A673 (cell line): Measurements from ENCODE around the gene CRACDL. TPM values are rescaled to one million over a fixed set of nuclear protein-coding genes. Genes with fewer than 3 reads are reported as not detected.

ENCODE experiments used
- BruUV-seq: library from RNA; stranded (reverse); fragments of 400-500 nt; replicated peaks from 2 replicates; lab custom pipeline; 2021; lab: Mats Ljungman, UMichigan
- CTCF ChIA-PET: fragments of 300-600 bp; sonication (Branson Sonifier 250); formaldehyde crosslinking; loops from one replicate; lab custom pipeline; 2022; ENCODE audit warnings: antibody characterized with exemption; lab: Charles Lee
- POLR2A ChIA-PET: fragments of 300-600 bp; sonication (Branson Sonifier 250); formaldehyde crosslinking; loops from one replicate; lab custom pipeline; 2022; ENCODE audit warnings: antibody characterized with exemption; ENCODE audit not compliant: low non-redundant PET; lab: Charles Lee
- DNase-seq: peaks from one replicate; pipeline ENCODE4 v3.0.0-alpha.2; 2015; ENCODE audit warnings: low spot score
- H3K27ac ChIP-seq: fragments of 200-600 bp; sonication (generic); 2 replicates; pipeline ENCODE4 v1.5.1; 2016; ENCODE audit warnings: mixed run types, low read depth, mild to moderate bottlenecking, mixed read lengths, antibody characterized with exemption, low read length; ENCODE audit not compliant: poor library complexity, severe bottlenecking
- H3K27me3 ChIP-seq: fragments of 200-600 bp; sonication (generic); replicated peaks from 2 replicates; pipeline ENCODE4 v1.6.1; 2017; ENCODE audit warnings: mixed run types, low read depth, mild to moderate bottlenecking, mixed read lengths, antibody characterized with exemption, low read length; ENCODE audit not compliant: insufficient read depth, poor library complexity
- H3K36me3 ChIP-seq: fragments of 200-600 bp; sonication (generic); 2 replicates; pipeline ENCODE4 v1.6.1; 2016; ENCODE audit warnings: mixed run types, mild to moderate bottlenecking, mixed read lengths, antibody characterized with exemption, low read length; ENCODE audit not compliant: insufficient read depth, poor library complexity, severe bottlenecking
- H3K4me1 ChIP-seq: fragments of 200-600 bp; sonication (generic); 2 replicates; pipeline ENCODE4 v1.6.1; 2017; ENCODE audit warnings: mixed run types, mild to moderate bottlenecking, mixed read lengths, antibody characterized with exemption, low read length; ENCODE audit not compliant: insufficient read depth, poor library complexity, severe bottlenecking
- H3K4me3 ChIP-seq: fragments of 200-600 bp; sonication (generic); 2 replicates; pipeline ENCODE4 v1.5.1; 2016; ENCODE audit warnings: low read depth, mixed run types, mild to moderate bottlenecking, mixed read lengths, low read length; ENCODE audit not compliant: poor library complexity, severe bottlenecking
- H3K9me3 ChIP-seq: fragments of 200-600 bp; sonication (generic); 2 replicates; pipeline ENCODE4 v1.6.1; 2016; ENCODE audit warnings: mixed run types, low read depth, mild to moderate bottlenecking, mixed read lengths, antibody characterized with exemption, low read length; ENCODE audit not compliant: poor library complexity, severe bottlenecking
- EZH2 ChIP-seq: fragments of 200-600 bp; sonication (generic); IDR thresholded peaks from 2 replicates; pipeline ENCODE4 v1.6.1; 2017; ENCODE audit warnings: borderline replicate concordance, low read depth, mild to moderate bottlenecking, mixed read lengths, antibody characterized with exemption, low read length; ENCODE audit not compliant: poor library complexity, severe bottlenecking
- intact Hi-C: fragments of 100-400 bp; cut with micrococcal nuclease; formaldehyde crosslinking; loops from one replicate; pipeline ENCODE4 v1.10.0; 2022; ENCODE audit not compliant: unreplicated experiment
- total RNA-seq: library from RNA; stranded (reverse); gene quantifications from 2 replicates; pipeline ENCODE4 v1.2.3, GENCODE V29; 2021
- TF ChIP-seq, protein P1 (sequence below): fragments of 300-800, 200-600 bp; sonication (generic); conservative IDR thresholded peaks from 2 replicates; pipeline ENCODE4 v1.5.1; 2017; ENCODE audit warnings: low read depth, mild to moderate bottlenecking, antibody characterized with exemption, low read length, moderate library complexity, mixed read lengths

CRACDL gene
- total RNA-seq, 1 experiment from 2014 or later, result not detected

DNA sequence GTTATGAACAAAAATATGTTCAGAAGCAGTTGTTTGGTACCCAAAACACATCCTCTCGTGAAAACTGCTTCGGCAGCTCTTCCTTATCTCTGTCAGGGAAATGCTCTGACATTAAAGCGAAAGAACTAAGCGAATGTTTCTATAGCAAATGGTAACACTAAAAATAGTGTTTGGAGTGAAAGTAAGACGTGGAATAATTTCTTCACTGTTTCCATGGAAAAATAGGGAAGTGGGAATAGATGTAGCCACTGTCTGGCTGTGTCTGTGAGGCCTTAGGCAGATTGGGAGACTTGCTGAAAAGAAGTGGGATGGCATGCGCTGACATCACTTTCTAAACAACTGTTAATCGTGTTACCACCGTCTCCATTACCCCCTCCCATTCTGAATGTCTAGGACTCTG lies 11.5 kb upstream of the CRACDL start:
- POLR2A ChIA-PET, result no interaction called here
- H3K9me3 ChIP-seq, result no peaks in the 10 kb centered on the region
- CTCF ChIA-PET, result no interaction called here
- H3K27ac ChIP-seq, result no peak overlapping the region
- no peaks in the 10 kb centered on the region for H3K27me3 ChIP-seq
- TF ChIP-seq, protein P1, sequence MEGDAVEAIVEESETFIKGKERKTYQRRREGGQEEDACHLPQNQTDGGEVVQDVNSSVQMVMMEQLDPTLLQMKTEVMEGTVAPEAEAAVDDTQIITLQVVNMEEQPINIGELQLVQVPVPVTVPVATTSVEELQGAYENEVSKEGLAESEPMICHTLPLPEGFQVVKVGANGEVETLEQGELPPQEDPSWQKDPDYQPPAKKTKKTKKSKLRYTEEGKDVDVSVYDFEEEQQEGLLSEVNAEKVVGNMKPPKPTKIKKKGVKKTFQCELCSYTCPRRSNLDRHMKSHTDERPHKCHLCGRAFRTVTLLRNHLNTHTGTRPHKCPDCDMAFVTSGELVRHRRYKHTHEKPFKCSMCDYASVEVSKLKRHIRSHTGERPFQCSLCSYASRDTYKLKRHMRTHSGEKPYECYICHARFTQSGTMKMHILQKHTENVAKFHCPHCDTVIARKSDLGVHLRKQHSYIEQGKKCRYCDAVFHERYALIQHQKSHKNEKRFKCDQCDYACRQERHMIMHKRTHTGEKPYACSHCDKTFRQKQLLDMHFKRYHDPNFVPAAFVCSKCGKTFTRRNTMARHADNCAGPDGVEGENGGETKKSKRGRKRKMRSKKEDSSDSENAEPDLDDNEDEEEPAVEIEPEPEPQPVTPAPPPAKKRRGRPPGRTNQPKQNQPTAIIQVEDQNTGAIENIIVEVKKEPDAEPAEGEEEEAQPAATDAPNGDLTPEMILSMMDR, result no peak
- no peak for TF ChIP-seq EZH2
- H3K36me3 ChIP-seq, result no peaks in the 10 kb centered on the region
- no peaks in the 10 kb centered on the region for H3K4me1 ChIP-seq
- intact Hi-C loops, result no loop called here
- BruUV-seq, result no TSS peak
- no peak for DNase-seq
- H3K4me3 ChIP-seq, result no peak overlapping the region

DNA sequence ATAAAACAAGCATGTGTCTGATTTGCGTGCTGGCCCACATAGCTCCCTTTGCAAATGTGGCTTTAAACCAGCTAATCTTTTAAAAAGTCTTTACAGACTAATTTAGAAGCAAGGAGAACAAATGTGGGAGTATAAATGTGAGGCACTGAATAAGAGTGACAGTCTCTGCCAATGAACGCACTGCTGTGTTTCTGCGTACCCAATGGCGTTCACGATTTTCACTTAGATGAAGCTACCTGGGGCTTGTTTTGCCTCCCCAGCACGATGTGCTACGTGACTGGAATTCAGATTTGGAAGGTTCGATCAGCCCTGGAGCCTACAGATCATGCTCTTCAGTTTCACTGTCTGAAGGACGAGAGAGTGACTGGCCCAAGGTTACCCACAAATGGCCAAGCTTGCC lies 10.8 kb upstream of the CRACDL start:
- no TSS peak for BruUV-seq
- H3K36me3 ChIP-seq, result no peaks in the 10 kb centered on the region
- H3K27ac ChIP-seq, result no peak overlapping the region
- no peaks in the 10 kb centered on the region for H3K27me3 ChIP-seq
- ChIA-PET POLR2A (no interaction called here), CTCF (no interaction called here)
- no peaks in the 10 kb centered on the region for H3K9me3 ChIP-seq
- TF ChIP-seq, protein P1, result no peak
- no peak for TF ChIP-seq EZH2
- intact Hi-C loops, result no loop called here
- DNase-seq, result no peak
- no peaks in the 10 kb centered on the region for H3K4me1 ChIP-seq
- H3K4me3 ChIP-seq, result no peak overlapping the region

DNA sequence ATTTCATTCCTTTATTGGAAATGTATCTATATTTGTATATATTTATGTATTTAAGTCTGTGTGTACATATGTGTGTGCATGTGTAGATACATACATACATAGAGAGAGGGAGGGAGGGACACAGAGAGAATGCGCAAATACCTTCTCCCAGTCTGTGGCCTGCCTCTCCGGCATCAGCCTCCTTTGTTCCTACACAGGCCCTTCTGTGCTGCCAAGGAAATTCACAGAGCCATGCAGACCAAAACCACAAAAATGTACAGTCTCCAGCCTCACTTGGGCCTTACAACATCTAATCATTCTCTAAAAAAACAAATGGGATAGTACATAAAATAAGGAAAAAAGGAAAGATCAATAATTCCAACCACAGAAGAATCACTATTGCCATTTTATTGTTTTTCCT lies 8.8 kb upstream of the CRACDL start:
- Histone ChIP-seq H3K27me3 (no peaks in the 10 kb centered on the region), H3K36me3 (no peaks in the 10 kb centered on the region), H3K27ac (no peak overlapping the region), H3K9me3 (no peaks in the 10 kb centered on the region), H3K4me3 (no peak overlapping the region), H3K4me1 (no peaks in the 10 kb centered on the region)
- POLR2A ChIA-PET, result no interaction called here
- BruUV-seq, result no TSS peak
- no peak for TF ChIP-seq EZH2
- TF ChIP-seq, protein P1, result no peak
- DNase-seq, result no peak
- CTCF ChIA-PET, result no interaction called here
- intact Hi-C loops, result no loop called here
